GM23338 (cell line): ENCODE measurements around the gene NPAS3. TPM values are rescaled to one million over a fixed set of nuclear protein-coding genes. Genes with fewer than 3 reads are reported as not detected.

Experiments used
- NANOG ChIP-seq: IDR thresholded peaks from 2 replicates; pipeline ENCODE4 v1.6.1; 2016; ENCODE audit warnings: antibody characterized with exemption, borderline replicate concordance
- POLR2AphosphoS5 ChIP-seq: IDR thresholded peaks from 2 replicates; pipeline ENCODE4 v1.6.1; 2016; ENCODE audit warnings: antibody characterized with exemption, low read depth
- STAT1 ChIP-seq: IDR thresholded peaks from one replicate; pipeline ENCODE4 v1.6.1; 2016; ENCODE audit warnings: antibody characterized with exemption; ENCODE audit not compliant: unreplicated experiment
- polyA plus RNA-seq: library from polyadenylated mRNA; unstranded; fragments of >200 nt; fragmentation: Nextera tagmentation; extraction: Ambion mirVana; gene quantifications from 2 replicates; pipeline ENCODE4 v1.2.1, GENCODE V29; 2016
- total RNA-seq: library from RNA; depleted of rRNA; stranded (reverse); fragments of >200 nt; shearing (Covaris generic); gene quantifications from 2 replicates; pipeline ENCODE4 v1.2.3, GENCODE V29; 2014
- TF ChIP-seq, protein P1 (sequence below): IDR thresholded peaks from one replicate; pipeline ENCODE4 v1.6.1; 2018; ENCODE audit warnings: antibody characterized with exemption; ENCODE audit not compliant: unreplicated experiment
- TF ChIP-seq, protein P2 (sequence below): IDR thresholded peaks from 2 replicates; pipeline ENCODE4 v1.6.1; 2016; ENCODE audit warnings: antibody characterized with exemption
- TF ChIP-seq, protein P3 (sequence below): fragments of 250-450 bp; sonication (Bioruptor Pico); IDR thresholded peaks from 2 replicates; pipeline ENCODE4 v1.5.0; 2020; ENCODE audit warnings: mild to moderate bottlenecking, moderate library complexity

Gene NPAS3
- total and polyA plus RNA-seq, 2 experiments from 2014 or later = 0.17 to 0.19 TPM

DNA sequence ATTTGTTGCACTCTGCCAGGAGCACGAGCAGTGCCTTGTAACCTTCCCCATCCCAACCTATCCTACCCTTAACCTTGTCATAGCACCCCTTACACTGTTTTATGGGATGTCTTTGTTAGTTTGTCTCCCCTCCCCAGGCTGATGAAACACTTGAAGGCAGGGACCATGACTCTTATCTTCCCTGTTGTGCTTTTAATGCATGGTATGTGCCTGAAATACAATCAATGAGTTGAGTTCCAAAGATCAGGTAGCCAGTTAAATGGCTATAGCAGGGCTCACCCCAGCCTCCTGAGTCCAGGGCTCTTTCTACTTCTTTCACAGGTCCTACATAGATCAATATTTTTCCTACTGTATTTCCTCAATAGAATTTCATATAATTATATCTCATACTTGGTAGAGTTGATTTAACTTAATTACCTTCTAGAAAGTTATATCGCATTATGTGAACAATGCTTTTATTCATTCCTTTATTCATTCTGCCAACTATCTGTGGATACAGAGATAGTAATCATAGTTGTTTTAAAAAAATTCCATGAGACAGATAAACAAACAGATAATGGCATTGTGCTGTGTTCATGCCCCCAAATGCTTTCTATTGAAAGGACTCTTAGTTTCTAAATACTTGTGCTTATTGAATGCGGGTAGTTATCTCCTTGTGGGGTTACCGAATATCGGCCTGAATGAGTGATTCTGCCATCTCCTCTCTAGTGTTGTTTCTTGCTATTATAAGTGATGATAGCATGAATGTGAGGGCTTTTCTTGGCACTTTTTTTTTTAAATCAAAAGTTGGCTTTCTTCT, 347.4 kb downstream of the NPAS3 start (continued):
- TF ChIP-seq, protein P1, sequence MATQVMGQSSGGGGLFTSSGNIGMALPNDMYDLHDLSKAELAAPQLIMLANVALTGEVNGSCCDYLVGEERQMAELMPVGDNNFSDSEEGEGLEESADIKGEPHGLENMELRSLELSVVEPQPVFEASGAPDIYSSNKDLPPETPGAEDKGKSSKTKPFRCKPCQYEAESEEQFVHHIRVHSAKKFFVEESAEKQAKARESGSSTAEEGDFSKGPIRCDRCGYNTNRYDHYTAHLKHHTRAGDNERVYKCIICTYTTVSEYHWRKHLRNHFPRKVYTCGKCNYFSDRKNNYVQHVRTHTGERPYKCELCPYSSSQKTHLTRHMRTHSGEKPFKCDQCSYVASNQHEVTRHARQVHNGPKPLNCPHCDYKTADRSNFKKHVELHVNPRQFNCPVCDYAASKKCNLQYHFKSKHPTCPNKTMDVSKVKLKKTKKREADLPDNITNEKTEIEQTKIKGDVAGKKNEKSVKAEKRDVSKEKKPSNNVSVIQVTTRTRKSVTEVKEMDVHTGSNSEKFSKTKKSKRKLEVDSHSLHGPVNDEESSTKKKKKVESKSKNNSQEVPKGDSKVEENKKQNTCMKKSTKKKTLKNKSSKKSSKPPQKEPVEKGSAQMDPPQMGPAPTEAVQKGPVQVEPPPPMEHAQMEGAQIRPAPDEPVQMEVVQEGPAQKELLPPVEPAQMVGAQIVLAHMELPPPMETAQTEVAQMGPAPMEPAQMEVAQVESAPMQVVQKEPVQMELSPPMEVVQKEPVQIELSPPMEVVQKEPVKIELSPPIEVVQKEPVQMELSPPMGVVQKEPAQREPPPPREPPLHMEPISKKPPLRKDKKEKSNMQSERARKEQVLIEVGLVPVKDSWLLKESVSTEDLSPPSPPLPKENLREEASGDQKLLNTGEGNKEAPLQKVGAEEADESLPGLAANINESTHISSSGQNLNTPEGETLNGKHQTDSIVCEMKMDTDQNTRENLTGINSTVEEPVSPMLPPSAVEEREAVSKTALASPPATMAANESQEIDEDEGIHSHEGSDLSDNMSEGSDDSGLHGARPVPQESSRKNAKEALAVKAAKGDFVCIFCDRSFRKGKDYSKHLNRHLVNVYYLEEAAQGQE = no peak
- no peak for TF ChIP-seq STAT1
- TF ChIP-seq, protein P2, sequence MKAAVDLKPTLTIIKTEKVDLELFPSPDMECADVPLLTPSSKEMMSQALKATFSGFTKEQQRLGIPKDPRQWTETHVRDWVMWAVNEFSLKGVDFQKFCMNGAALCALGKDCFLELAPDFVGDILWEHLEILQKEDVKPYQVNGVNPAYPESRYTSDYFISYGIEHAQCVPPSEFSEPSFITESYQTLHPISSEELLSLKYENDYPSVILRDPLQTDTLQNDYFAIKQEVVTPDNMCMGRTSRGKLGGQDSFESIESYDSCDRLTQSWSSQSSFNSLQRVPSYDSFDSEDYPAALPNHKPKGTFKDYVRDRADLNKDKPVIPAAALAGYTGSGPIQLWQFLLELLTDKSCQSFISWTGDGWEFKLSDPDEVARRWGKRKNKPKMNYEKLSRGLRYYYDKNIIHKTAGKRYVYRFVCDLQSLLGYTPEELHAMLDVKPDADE = no peak
- TF ChIP-seq POLR2AphosphoS5 = no peak
- TF ChIP-seq, protein P3, sequence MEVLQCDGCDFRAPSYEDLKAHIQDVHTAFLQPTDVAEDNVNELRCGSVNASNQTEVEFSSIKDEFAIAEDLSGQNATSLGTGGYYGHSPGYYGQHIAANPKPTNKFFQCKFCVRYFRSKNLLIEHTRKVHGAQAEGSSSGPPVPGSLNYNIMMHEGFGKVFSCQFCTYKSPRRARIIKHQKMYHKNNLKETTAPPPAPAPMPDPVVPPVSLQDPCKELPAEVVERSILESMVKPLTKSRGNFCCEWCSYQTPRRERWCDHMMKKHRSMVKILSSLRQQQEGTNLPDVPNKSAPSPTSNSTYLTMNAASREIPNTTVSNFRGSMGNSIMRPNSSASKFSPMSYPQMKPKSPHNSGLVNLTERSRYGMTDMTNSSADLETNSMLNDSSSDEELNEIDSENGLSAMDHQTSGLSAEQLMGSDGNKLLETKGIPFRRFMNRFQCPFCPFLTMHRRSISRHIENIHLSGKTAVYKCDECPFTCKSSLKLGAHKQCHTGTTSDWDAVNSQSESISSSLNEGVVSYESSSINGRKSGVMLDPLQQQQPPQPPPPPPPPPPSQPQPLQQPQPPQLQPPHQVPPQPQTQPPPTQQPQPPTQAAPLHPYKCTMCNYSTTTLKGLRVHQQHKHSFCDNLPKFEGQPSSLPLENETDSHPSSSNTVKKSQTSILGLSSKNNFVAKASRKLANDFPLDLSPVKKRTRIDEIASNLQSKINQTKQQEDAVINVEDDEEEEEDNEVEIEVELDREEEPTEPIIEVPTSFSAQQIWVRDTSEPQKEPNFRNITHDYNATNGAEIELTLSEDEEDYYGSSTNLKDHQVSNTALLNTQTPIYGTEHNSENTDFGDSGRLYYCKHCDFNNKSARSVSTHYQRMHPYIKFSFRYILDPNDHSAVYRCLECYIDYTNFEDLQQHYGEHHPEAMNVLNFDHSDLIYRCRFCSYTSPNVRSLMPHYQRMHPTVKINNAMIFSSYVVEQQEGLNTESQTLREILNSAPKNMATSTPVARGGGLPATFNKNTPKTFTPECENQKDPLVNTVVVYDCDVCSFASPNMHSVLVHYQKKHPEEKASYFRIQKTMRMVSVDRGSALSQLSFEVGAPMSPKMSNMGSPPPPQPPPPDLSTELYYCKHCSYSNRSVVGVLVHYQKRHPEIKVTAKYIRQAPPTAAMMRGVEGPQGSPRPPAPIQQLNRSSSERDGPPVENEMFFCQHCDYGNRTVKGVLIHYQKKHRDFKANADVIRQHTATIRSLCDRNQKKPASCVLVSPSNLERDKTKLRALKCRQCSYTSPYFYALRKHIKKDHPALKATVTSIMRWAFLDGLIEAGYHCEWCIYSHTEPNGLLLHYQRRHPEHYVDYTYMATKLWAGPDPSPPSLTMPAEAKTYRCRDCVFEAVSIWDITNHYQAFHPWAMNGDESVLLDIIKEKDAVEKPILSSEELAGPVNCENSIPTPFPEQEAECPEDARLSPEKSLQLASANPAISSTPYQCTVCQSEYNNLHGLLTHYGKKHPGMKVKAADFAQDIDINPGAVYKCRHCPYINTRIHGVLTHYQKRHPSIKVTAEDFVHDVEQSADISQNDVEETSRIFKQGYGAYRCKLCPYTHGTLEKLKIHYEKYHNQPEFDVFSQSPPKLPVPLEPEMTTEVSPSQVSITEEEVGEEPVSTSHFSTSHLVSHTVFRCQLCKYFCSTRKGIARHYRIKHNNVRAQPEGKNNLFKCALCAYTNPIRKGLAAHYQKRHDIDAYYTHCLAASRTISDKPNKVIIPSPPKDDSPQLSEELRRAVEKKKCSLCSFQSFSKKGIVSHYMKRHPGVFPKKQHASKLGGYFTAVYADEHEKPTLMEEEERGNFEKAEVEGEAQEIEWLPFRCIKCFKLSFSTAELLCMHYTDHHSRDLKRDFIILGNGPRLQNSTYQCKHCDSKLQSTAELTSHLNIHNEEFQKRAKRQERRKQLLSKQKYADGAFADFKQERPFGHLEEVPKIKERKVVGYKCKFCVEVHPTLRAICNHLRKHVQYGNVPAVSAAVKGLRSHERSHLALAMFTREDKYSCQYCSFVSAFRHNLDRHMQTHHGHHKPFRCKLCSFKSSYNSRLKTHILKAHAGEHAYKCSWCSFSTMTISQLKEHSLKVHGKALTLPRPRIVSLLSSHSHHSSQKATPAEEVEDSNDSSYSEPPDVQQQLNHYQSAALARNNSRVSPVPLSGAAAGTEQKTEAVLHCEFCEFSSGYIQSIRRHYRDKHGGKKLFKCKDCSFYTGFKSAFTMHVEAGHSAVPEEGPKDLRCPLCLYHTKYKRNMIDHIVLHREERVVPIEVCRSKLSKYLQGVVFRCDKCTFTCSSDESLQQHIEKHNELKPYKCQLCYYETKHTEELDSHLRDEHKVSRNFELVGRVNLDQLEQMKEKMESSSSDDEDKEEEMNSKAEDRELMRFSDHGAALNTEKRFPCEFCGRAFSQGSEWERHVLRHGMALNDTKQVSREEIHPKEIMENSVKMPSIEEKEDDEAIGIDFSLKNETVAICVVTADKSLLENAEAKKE (CRISPR knock-in tag) = no peak
- TF ChIP-seq NANOG = no peak
